Jurkat, Clone E6-1 (cell line): Measurements from ENCODE around the gene RAPGEF6.

Experiments
- DNase-seq: peaks from one replicate; pipeline ENCODE4 v3.0.0-alpha.2; 2011; ENCODE audit warnings: low read depth, low spot score
- H3K4me3 ChIP-seq: 2 replicates; pipeline ENCODE4 v1.5.1; 2011; ENCODE audit warnings: mild to moderate bottlenecking, low read length, control low read depth, moderate library complexity

The RAPGEF6 gene

GRCh38 chr5:131461742-131462141 lies 173.3 kb downstream of the RAPGEF6 start:
- DNase-seq: no peak
- no peak overlapping the region for H3K4me3 ChIP-seq

GRCh38 chr5:131460867-131461572 lies 174.0 kb downstream of the RAPGEF6 start:
- DNase-seq: no peak

GRCh38 chr5:131460133-131460532 lies 174.9 kb downstream of the RAPGEF6 start:
- no peak for DNase-seq

More at GRCh38 chr5:131460867-131461572, 174.0 kb downstream of the RAPGEF6 start:
- H3K4me3 ChIP-seq: no peak overlapping the region

GRCh38 chr5:131459216-131459615 lies 175.8 kb downstream of the RAPGEF6 start:
- no peak overlapping the region for H3K4me3 ChIP-seq
- DNase-seq: no peak

More at GRCh38 chr5:131460133-131460532, 174.9 kb downstream of the RAPGEF6 start:
- H3K4me3 ChIP-seq: no peak overlapping the region

DNA sequence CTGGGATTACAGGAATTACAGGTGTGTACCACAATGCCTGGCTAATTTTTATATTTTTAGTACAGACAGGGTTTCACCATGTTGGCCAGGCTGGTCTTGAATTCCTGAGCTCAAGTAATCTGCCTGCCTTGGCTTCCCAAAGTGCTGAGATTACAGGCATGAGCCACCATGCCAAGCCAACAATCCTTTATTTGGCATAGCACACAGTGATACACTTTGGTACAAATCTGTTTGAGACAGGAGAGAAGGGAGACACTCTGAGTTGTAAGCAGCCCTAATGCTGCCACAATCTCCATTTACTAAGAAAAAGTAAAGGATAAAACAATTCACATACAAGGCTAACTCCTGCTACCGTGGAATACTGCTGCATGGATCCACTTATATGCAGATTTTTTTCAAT lies 177.8 kb downstream of the RAPGEF6 start:
- DNase-seq: no peak
- no peak overlapping the region for H3K4me3 ChIP-seq

DNA sequence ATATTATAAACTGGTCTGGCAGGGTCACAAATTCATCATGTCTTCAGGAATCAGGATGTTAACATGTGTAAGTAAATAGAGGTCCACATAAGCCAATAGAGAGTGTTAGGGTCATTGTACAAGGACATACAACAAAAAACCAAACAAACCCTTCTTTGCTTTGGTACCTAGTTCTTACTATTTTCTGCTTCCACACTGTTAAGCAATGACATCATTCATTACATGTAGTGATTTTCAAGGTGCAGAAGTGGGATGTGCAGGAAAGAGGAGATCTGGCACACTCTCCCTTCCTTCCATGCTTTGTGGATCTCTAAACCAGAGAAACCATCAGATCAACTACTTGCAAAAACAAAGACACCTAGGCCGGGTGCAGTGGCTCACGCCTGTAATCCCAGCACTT lies 184.1 kb downstream of the RAPGEF6 start:
- no peak for DNase-seq
- no peak overlapping the region for H3K4me3 ChIP-seq

GRCh38 chr5:131441184-131441583 lies 193.8 kb downstream of the RAPGEF6 start:
- no peak overlapping the region for H3K4me3 ChIP-seq
- DNase-seq: no peak

DNA sequence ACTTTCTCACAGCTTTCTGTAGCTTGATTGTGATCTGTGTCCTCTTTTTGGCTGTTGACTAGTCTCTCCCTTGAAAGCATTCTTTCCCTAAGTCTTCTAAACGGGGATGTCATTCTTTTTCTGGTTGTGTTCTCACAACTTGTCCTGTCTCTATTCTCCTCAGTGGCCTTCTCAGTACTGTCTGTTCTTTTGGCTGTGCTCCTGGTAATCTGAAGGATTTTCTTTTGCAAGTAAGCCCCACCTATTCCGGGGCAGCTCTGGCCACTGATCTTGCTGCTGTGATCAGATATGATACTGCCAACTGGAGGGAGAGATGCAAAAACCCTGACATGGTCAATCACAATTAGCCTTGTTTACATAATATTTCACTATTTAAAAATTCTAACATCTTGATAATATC lies 198.9 kb downstream of the RAPGEF6 start:
- H3K4me3 ChIP-seq: no peak overlapping the region
- DNase-seq: no peak

GRCh38 chr5:131433109-131433508 lies 201.9 kb downstream of the RAPGEF6 start:
- DNase-seq: no peak
- H3K4me3 ChIP-seq: no peak overlapping the region

DNA sequence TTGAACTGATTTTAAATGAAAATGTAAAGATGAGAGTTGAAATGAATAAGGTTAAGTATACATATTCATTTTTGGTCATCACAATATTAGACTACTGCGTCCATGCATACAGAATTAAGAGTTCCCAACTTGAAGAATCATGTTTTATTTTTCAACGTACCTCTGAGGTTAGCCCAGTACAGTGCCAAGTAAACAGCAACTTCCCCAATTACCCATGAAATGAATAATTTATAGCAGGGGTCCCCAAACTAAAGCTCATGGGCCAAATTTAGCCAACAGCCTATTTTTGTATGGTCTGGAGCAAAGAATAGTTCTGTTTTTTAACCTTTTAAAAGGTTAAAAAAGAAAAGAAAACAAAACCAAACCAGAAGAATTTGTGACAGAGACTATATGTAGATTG lies 203.2 kb downstream of the RAPGEF6 start:
- H3K4me3 ChIP-seq: no peak overlapping the region
- no peak for DNase-seq

- DNase-seq: no peak
- H3K4me3 ChIP-seq: no peak overlapping the region
These were observed 204.2 kb downstream of the RAPGEF6 start for GRCh38 chr5:131430794-131431193.

GRCh38 chr5:131426011-131426410 lies 209.0 kb downstream of the RAPGEF6 start:
- no peak for DNase-seq
- H3K4me3 ChIP-seq: no peak overlapping the region

GRCh38 chr5:131423056-131423455 lies 212.0 kb downstream of the RAPGEF6 start:
- H3K4me3 ChIP-seq: no peak overlapping the region
- no peak for DNase-seq

GRCh38 chr5:131419877-131420276 lies 215.2 kb downstream of the RAPGEF6 start:
- no peak for DNase-seq
- H3K4me3 ChIP-seq: no peak overlapping the region

- no peak for DNase-seq
- H3K4me3 ChIP-seq: no peak overlapping the region
These were observed 216.2 kb downstream of the RAPGEF6 start for GRCh38 chr5:131418846-131419245.

GRCh38 chr5:131417240-131417869 lies 217.7 kb downstream of the RAPGEF6 start:
- H3K4me3 ChIP-seq: no peak overlapping the region
- peak; percentile 69 for DNase-seq

- H3K4me3 ChIP-seq: no peak overlapping the region
- DNase-seq: no peak
These were observed 218.3 kb downstream of the RAPGEF6 start for GRCh38 chr5:131416729-131417128.

GRCh38 chr5:131413605-131414559 lies 221.1 kb downstream of the RAPGEF6 start:
- no peak overlapping the region for H3K4me3 ChIP-seq
- peak; percentile 40 for DNase-seq

GRCh38 chr5:131406975-131407638 lies 227.9 kb downstream of the RAPGEF6 start:
- DNase-seq: no peak
- no peak overlapping the region for H3K4me3 ChIP-seq
